Measurements from ENCODE around the gene EPN2. TPM values are rescaled to one million over a fixed set of nuclear protein-coding genes. Genes with fewer than 3 reads are reported as not detected.

Gene EPN2
- total RNA-seq, 4 donors from 2014 or later, result 69.4 to 251 (median 96.3) TPM

GRCh38 chr17:19248151-19248927 is 11.2 kb downstream of the EPN2 start:
- intact Hi-C loops (cut with DNase I; ENCODE audit: low total_unique reads), result no loop called here
- no peak overlapping the region for H3K4me3 ChIP-seq (ENCODE audit: low read depth, poor library complexity, severe bottlenecking)
- WGBS, 2 donors, result 35 to 50% methylated on average over 4 of the region's 4 CpGs
- no peak for TF ChIP-seq CTCF (IDR thresholded peaks at IDR 0.05)
- no peak for TF ChIP-seq POLR2A (IDR thresholded peaks at IDR 0.05)
- peak in 1 of 2 donors; percentile 57 for DNase-seq (ENCODE audit: low spot score in 2 of 2)

- intact Hi-C loops (cut with DNase I; ENCODE audit: low total_unique reads), result no loop called here
- DNase-seq (ENCODE audit: low spot score in 2 of 2), result no peak
- H3K4me3 ChIP-seq (ENCODE audit: low read depth, poor library complexity, severe bottlenecking), result no peak overlapping the region
- WGBS, 2 donors, result 48 to 52% methylated on average over 7 of the region's 7 CpGs
- TF ChIP-seq POLR2A (IDR thresholded peaks at IDR 0.05) (no peak), CTCF (IDR thresholded peaks at IDR 0.05) (no peak)
Observed at GRCh38 chr17:19248928-19249574, 11.9 kb downstream of the EPN2 start.

- TF ChIP-seq CTCF (IDR thresholded peaks at IDR 0.05) (no peak), POLR2A (IDR thresholded peaks at IDR 0.05) (no peak)
- intact Hi-C loops (cut with DNase I; ENCODE audit: low total_unique reads), result loop anchor here (5.0 kb wide), 1 partner anchor 198 kb away; no protein-coding TSS in a partner anchor
- DNase-seq (ENCODE audit: low spot score in 2 of 2), result no peak
- H3K4me3 ChIP-seq (ENCODE audit: low read depth, poor library complexity, severe bottlenecking), result no peak overlapping the region
- WGBS, 2 donors, result 41 to 54% methylated on average over 7 of the region's 7 CpGs
Observed at GRCh38 chr17:19249681-19250080, 12.5 kb downstream of the EPN2 start.

- intact Hi-C loops (cut with DNase I; ENCODE audit: low total_unique reads), result loop anchor here (5.0 kb wide), 1 partner anchor 197 kb away; no protein-coding TSS in a partner anchor
- WGBS, 2 donors, result 55 to 63% methylated on average over 4 of the region's 4 CpGs
- TF ChIP-seq CTCF (IDR thresholded peaks at IDR 0.05), result no peak
- TF ChIP-seq POLR2A (IDR thresholded peaks at IDR 0.05), result no peak
- no peak overlapping the region for H3K4me3 ChIP-seq (ENCODE audit: low read depth, poor library complexity, severe bottlenecking)
- DNase-seq (ENCODE audit: low spot score in 2 of 2), result peak; percentile 70 to 92
Observed at GRCh38 chr17:19250421-19251173, 13.4 kb downstream of the EPN2 start.

- no peak overlapping the region for H3K4me3 ChIP-seq (ENCODE audit: low read depth, poor library complexity, severe bottlenecking)
- intact Hi-C loops (cut with DNase I; ENCODE audit: low total_unique reads), result loop anchor here (5.0 kb wide), 1 partner anchor 194 kb away; no protein-coding TSS in a partner anchor
- no peak for TF ChIP-seq CTCF (IDR thresholded peaks at IDR 0.05)
- TF ChIP-seq POLR2A (IDR thresholded peaks at IDR 0.05), result no peak
- no peak for DNase-seq (ENCODE audit: low spot score in 2 of 2)
- WGBS, 2 donors, result 100% methylated on average over 1 of the region's 1 CpG
Observed at GRCh38 chr17:19253112-19253511, 15.9 kb downstream of the EPN2 start.
